ENCODE results near the gene AMBN. TPM values are rescaled to one million over a fixed set of nuclear protein-coding genes. Genes with fewer than 3 reads are reported as not detected.

The AMBN gene
- total and polyA plus RNA-seq, 2 of the 13 experiments (the other 11 are each of a cell fraction or from before 2014, with no cell fraction given): not detected

DNA sequence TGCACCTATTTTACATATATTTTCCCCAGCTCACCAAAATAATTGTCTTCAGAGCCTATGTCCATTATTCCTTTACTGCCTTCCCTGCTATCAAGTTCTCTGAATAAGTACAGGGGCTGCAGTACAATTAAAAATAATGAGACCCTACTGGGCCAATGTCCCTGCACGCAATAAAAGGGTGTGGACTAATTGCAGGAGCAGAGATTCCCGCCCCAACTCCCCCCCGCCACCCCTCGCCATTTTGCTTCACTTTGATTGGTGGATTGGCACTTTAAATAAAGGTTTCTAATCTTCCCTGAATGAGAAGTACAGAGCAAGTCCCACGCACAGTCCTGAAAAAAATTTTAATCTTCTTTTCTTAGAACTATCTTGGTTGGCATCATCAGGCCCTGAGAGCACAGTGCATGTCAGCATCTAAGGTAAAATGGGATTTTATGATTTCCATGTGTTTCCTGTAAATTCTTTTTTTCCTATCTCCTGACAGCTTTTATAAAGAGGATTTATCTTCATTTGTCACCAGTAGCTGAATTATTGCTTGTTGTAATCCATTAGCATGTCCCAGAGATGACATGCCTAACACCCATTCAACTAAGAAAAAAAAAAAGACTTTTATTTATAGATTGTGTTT, at the start of gene AMBN (continued):
- TF ChIP-seq NR2F6 (IDR thresholded peaks at IDR 0.05): no peak
- TF ChIP-seq NR2F6 (CRISPR knock-in tag; IDR thresholded peaks at IDR 0.05): no peak
- TF ChIP-seq TOPORS (CRISPR knock-in tag; IDR thresholded peaks at IDR 0.05): no peak
- TF ChIP-seq ZFP1 (CRISPR knock-in tag; IDR thresholded peaks at IDR 0.05): no peak
- TF ChIP-seq ZNF709 (CRISPR knock-in tag; IDR thresholded peaks at IDR 0.05): no peak
- no peak for TF ChIP-seq ZSCAN20 (CRISPR knock-in tag; IDR thresholded peaks at IDR 0.05; ENCODE audit: borderline replicate concordance)
- no peak for TF ChIP-seq FOXA3 (CRISPR knock-in tag; IDR thresholded peaks at IDR 0.05)
- TF ChIP-seq SSRP1 (CRISPR knock-in tag; IDR thresholded peaks at IDR 0.05): no peak

DNA sequence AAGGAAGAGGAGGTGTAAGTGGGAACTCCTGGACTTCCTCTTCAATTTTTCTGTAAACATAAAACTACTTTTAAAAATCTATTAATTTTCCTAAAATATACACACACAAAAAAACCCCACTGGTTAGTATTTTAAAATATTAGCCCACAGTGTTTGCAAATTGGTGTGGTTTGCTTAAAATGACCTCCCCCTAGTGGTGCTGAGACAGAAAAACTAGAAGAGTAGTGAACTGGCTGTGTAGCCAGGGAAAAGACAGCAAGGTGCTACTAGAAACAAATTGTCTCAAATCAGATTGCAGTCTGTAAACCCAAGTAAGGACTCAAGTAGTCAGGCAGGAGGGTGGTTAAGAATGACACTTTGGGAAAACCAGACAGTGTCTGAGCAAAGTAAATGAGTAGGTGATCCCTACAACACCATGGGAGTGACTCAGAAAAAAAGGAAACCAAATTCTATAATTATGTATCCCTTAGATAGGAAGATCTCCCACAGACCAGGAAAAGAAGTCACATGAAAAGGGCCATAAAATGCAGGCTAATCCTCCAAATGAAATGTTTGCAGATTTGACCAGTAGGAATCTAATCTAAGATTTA, 47.7 kb upstream of the AMBN start:
- H3K36me3 ChIP-seq (replicated peaks in 1 of 2; ENCODE audit: control insufficient read depth in 1 of 2, insufficient read depth in 2 of 2, low read length in 2 of 2): no peaks in the 10 kb centered on the region
- no peaks in the 10 kb centered on the region for H3K79me2 ChIP-seq (ENCODE audit: insufficient read depth, low read length)
- no peaks in the 10 kb centered on the region for H3K27me3 ChIP-seq (ENCODE audit: control insufficient read depth in 1 of 2, insufficient read depth in 2 of 2, low read length in 2 of 2)
- H3K4me1 ChIP-seq (ENCODE audit: insufficient read depth, low read length): no peaks in the 10 kb centered on the region
- in situ Hi-C loops (cut with HindIII; ENCODE audit: extremely low pct_ligation_motif_present, low pct_unique_long_range_greater_than_20kb) (no loop called here), intact Hi-C loops (cut with micrococcal nuclease; ENCODE audit: unreplicated experiment) (no loop called here)
- ATAC-seq: peak; percentile 66; the same call in 2 of the 3 replicates
- no peak overlapping the region for H2AFZ ChIP-seq (ENCODE audit: low read length)
- TF ChIP-seq GTF3A (CRISPR knock-in tag; conservative IDR thresholded peaks at IDR 0.05) (no peak), ZNF33A (CRISPR knock-in tag; IDR thresholded peaks at IDR 0.05; ENCODE audit: borderline replicate concordance) (no peak), SMC3 (IDR thresholded peaks at IDR 0.05; ENCODE audit: low read length) (0 out of 2 replicates have a peak, but pooled peaks have one; percentile 13), STAG1 (CRISPR knock-in tag; IDR thresholded peaks at IDR 0.05) (peak; percentile 50)
- TF ChIP-seq, protein P1, sequence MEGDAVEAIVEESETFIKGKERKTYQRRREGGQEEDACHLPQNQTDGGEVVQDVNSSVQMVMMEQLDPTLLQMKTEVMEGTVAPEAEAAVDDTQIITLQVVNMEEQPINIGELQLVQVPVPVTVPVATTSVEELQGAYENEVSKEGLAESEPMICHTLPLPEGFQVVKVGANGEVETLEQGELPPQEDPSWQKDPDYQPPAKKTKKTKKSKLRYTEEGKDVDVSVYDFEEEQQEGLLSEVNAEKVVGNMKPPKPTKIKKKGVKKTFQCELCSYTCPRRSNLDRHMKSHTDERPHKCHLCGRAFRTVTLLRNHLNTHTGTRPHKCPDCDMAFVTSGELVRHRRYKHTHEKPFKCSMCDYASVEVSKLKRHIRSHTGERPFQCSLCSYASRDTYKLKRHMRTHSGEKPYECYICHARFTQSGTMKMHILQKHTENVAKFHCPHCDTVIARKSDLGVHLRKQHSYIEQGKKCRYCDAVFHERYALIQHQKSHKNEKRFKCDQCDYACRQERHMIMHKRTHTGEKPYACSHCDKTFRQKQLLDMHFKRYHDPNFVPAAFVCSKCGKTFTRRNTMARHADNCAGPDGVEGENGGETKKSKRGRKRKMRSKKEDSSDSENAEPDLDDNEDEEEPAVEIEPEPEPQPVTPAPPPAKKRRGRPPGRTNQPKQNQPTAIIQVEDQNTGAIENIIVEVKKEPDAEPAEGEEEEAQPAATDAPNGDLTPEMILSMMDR (CRISPR knock-in tag; IDR thresholded peaks at IDR 0.05): peak; percentile 50
- no peak for FAIRE-seq
- no peak overlapping the region for H3K27ac ChIP-seq (ENCODE audit: extremely low read length, insufficient read depth, low read length)
- POLR2A ChIA-PET: no interaction called here
- CTCF ChIA-PET (ENCODE audit: low intra/inter-chr PET ratio, low total read pairs): no interaction called here
- H3K9ac ChIP-seq (ENCODE audit: insufficient read depth, low read depth, low read length): no peak overlapping the region
- no peaks in the 10 kb centered on the region for H3K9me3 ChIP-seq (ENCODE audit: low read length)
- no peaks in the 10 kb centered on the region for H4K20me1 ChIP-seq (ENCODE audit: insufficient read depth, low read length)
- DNase-seq (ENCODE audit: low spot score): peak; percentile 17
- no peak overlapping the region for H3K4me3 ChIP-seq (replicated peaks in 1 of 3; ENCODE audit: insufficient read depth in 1 of 3, low read depth in 2 of 3, low read length in 3 of 3)
- BruUV-seq (replicated peaks): no TSS peak
- H3K4me2 ChIP-seq (ENCODE audit: low read depth, low read length): no peak overlapping the region
